Measurements from ENCODE around the gene KRT83.

The KRT83 gene

DNA sequence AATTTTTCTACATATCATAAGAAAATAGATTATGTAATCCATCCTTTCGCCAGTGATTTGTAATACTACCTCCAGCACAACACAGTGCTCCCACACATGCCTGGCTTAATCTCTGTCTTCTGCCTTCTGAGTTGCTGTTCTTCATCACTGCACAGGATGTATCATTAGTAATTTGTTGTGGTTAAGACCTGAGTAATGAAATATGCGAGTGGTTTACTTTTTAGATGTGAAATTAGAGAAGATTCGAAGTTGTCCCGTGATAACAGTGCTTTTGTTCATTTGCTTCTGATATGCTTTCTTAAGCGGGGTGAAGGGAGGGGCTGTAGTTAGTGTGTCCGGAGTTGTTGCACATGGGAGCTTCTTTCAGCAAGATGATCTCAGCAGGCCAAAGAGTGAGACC lies 28.0 kb upstream of the KRT83 start:
- TF ChIP-seq EZH2phosphoT487 (IDR thresholded peaks at IDR 0.05; ENCODE audit: borderline replicate concordance): no peak
- TF ChIP-seq, protein P1, sequence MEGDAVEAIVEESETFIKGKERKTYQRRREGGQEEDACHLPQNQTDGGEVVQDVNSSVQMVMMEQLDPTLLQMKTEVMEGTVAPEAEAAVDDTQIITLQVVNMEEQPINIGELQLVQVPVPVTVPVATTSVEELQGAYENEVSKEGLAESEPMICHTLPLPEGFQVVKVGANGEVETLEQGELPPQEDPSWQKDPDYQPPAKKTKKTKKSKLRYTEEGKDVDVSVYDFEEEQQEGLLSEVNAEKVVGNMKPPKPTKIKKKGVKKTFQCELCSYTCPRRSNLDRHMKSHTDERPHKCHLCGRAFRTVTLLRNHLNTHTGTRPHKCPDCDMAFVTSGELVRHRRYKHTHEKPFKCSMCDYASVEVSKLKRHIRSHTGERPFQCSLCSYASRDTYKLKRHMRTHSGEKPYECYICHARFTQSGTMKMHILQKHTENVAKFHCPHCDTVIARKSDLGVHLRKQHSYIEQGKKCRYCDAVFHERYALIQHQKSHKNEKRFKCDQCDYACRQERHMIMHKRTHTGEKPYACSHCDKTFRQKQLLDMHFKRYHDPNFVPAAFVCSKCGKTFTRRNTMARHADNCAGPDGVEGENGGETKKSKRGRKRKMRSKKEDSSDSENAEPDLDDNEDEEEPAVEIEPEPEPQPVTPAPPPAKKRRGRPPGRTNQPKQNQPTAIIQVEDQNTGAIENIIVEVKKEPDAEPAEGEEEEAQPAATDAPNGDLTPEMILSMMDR (conservative IDR thresholded peaks at IDR 0.05; ENCODE audit: low read length): no peak
- H3K36me3 ChIP-seq (ENCODE audit: insufficient read depth, low read length): no peaks in the 10 kb centered on the region
- H3K9ac ChIP-seq (ENCODE audit: low read depth, low read length, poor library complexity, severe bottlenecking): no peak overlapping the region
- peaks cover 59% of the 10 kb centered on the region for H3K4me1 ChIP-seq (ENCODE audit: insufficient read depth, low read length, poor library complexity, severe bottlenecking)
- H3K4me2 ChIP-seq (ENCODE audit: low read depth, low read length, poor library complexity, severe bottlenecking): no peak overlapping the region
- H3K79me2 ChIP-seq (ENCODE audit: insufficient read depth, low read length): no peaks in the 10 kb centered on the region
- no peak overlapping the region for H2AFZ ChIP-seq (ENCODE audit: low read length)
- H3K9me3 ChIP-seq (ENCODE audit: insufficient read depth, low read depth, low read length): no peaks in the 10 kb centered on the region
- no peak overlapping the region for H3K4me3 ChIP-seq (ENCODE audit: low read length, poor library complexity, severe bottlenecking)
- H4K20me1 ChIP-seq (ENCODE audit: insufficient read depth, low read length, poor library complexity, severe bottlenecking): no peaks in the 10 kb centered on the region
- no peaks in the 10 kb centered on the region for H3K27me3 ChIP-seq (ENCODE audit: insufficient read depth, low read length, poor library complexity, severe bottlenecking)
- H3F3A ChIP-seq (ENCODE audit: low read depth): no peaks in the 10 kb centered on the region
- no peaks in the 10 kb centered on the region for H3K9me2 ChIP-seq (replicated peaks; ENCODE audit: low read depth, low read length)

DNA sequence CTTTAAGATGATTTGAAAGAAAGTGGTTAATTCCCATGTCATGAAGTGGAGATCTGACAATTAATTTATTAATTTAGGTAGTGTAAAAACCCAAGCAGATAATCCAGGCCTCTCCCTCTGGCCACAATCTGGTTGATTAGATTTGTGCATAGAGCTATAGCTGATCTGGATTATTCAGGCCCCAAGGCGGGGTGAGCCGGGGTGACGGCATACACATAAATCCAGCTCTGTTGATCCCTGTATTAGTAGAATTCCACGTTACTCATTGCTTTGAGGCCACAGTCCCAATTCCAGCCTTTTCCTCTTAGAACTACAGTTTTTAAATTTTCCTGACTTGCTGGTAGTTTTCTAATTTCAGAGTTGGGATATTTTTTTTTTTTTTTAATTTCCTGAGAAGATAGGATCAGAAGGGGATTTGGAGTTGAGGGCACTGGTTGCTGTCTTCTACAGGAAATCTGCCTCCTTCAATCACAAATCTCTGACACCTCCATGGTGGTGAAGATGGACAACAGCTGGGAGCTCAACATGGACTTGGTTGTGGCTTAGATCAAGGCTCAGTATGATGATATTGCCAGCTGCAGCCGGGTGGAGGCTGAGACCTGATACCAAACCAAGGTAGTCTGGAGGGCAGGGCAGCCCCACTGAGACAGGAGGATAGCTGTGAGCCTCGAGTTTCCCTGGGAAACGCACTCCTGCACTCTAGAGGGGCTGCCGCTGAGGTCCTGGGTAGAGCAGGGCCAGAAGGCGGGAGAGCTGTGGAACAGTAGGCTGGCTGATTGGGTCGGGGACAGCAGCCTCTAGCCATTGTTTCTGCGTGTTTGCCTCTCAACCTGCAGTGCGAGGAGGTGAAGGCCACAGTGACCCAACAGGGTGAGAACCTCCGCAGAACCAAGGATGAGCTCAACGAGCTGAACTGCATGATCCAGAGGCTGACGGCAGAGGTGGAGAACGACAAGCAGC lies 26.6 kb upstream of the KRT83 start:
- H3K9me2 ChIP-seq (replicated peaks; ENCODE audit: low read depth, low read length): no peaks in the 10 kb centered on the region
- H3K9me3 ChIP-seq (ENCODE audit: insufficient read depth, low read depth, low read length): no peaks in the 10 kb centered on the region
- H3K27me3 ChIP-seq (ENCODE audit: insufficient read depth, low read length, poor library complexity, severe bottlenecking): no peaks in the 10 kb centered on the region
- H4K20me1 ChIP-seq (ENCODE audit: insufficient read depth, low read length, poor library complexity, severe bottlenecking): no peaks in the 10 kb centered on the region
- H3K36me3 ChIP-seq (ENCODE audit: insufficient read depth, low read length): no peaks in the 10 kb centered on the region
- H3F3A ChIP-seq (ENCODE audit: low read depth): no peaks in the 10 kb centered on the region
- no peak overlapping the region for H2AFZ ChIP-seq (ENCODE audit: low read length)
- H3K4me3 ChIP-seq (ENCODE audit: low read length, poor library complexity, severe bottlenecking): no peak overlapping the region
- H3K79me2 ChIP-seq (ENCODE audit: insufficient read depth, low read length): no peaks in the 10 kb centered on the region
- H3K4me1 ChIP-seq (ENCODE audit: insufficient read depth, low read length, poor library complexity, severe bottlenecking): peaks cover 45% of the 10 kb centered on the region
- H3K9ac ChIP-seq (ENCODE audit: low read depth, low read length, poor library complexity, severe bottlenecking): no peak overlapping the region
- H3K4me2 ChIP-seq (ENCODE audit: low read depth, low read length, poor library complexity, severe bottlenecking): no peak overlapping the region
- no peak for TF ChIP-seq EZH2phosphoT487 (IDR thresholded peaks at IDR 0.05; ENCODE audit: borderline replicate concordance)
- TF ChIP-seq, protein P1 (conservative IDR thresholded peaks at IDR 0.05; ENCODE audit: low read length): no peak

DNA sequence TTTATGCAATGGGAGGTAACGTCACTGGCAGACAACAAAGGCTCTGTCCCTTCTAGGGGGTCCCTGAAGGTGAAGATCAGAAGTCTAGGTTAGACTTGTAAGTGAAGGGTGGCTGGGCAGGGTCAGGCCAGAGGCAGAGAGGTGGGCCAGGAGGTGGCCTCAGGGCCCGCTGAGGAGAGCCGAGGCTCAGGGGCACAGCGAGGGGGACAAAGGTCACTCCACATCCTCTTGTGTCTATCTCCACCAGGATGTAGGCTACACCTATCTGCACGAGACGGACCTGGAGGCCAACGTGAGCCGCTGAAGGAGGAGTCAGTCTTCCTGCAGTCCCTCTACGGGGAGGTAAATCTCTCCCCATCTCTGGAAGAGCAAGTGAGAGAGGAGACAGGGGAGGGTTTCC lies 25.8 kb upstream of the KRT83 start:
- no peaks in the 10 kb centered on the region for H3K27me3 ChIP-seq (ENCODE audit: insufficient read depth, low read length, poor library complexity, severe bottlenecking)
- H3K4me1 ChIP-seq (ENCODE audit: insufficient read depth, low read length, poor library complexity, severe bottlenecking): peaks cover 37% of the 10 kb centered on the region
- no peak overlapping the region for H3K4me3 ChIP-seq (ENCODE audit: low read length, poor library complexity, severe bottlenecking)
- H3K4me2 ChIP-seq (ENCODE audit: low read depth, low read length, poor library complexity, severe bottlenecking): no peak overlapping the region
- no peaks in the 10 kb centered on the region for H3K79me2 ChIP-seq (ENCODE audit: insufficient read depth, low read length)
- H3F3A ChIP-seq (ENCODE audit: low read depth): no peaks in the 10 kb centered on the region
- no peaks in the 10 kb centered on the region for H3K36me3 ChIP-seq (ENCODE audit: insufficient read depth, low read length)
- no peaks in the 10 kb centered on the region for H3K9me3 ChIP-seq (ENCODE audit: insufficient read depth, low read depth, low read length)
- H4K20me1 ChIP-seq (ENCODE audit: insufficient read depth, low read length, poor library complexity, severe bottlenecking): no peaks in the 10 kb centered on the region
- H2AFZ ChIP-seq (ENCODE audit: low read length): no peak overlapping the region
- TF ChIP-seq, protein P1 (conservative IDR thresholded peaks at IDR 0.05; ENCODE audit: low read length): no peak
- H3K9me2 ChIP-seq (replicated peaks; ENCODE audit: low read depth, low read length): no peaks in the 10 kb centered on the region
- H3K9ac ChIP-seq (ENCODE audit: low read depth, low read length, poor library complexity, severe bottlenecking): no peak overlapping the region

Data from Loucy (cell line).